NB4 (cell line): Measurements from ENCODE around the gene ZNF782.
"Not testable (repeated sequence)": the region's sequence is repeated elsewhere in the genome, so short reads cannot be mapped to it uniquely, and the experiment has no call there.

Source experiments
- DNase-seq: peaks from one replicate; pipeline ENCODE4 v3.0.0; 2010; ENCODE audit warnings: low read depth
- H3K4me3 ChIP-seq: one replicate; pipeline ENCODE4 v1.5.1; 2011; ENCODE audit warnings: mild to moderate bottlenecking, low read depth, low read length, moderate library complexity
- CTCF ChIP-seq: IDR thresholded peaks from one replicate; pipeline ENCODE4 v1.5.1; 2012; ENCODE audit warnings: low read depth, low read length
- MYC ChIP-seq: IDR thresholded peaks from 2 replicates; pipeline ENCODE4 v1.6.1; 2011; ENCODE audit warnings: low read depth, low read length
- POLR2A ChIP-seq: IDR thresholded peaks from 2 replicates; pipeline ENCODE4 v1.6.1; 2011; ENCODE audit warnings: mild to moderate bottlenecking; ENCODE audit not compliant: insufficient read length; ENCODE audit errors: extremely low read depth
- TF ChIP-seq, protein P1 (sequence below): IDR thresholded peaks from 2 replicates; pipeline ENCODE4 v1.6.1; 2011; ENCODE audit warnings: low read depth, low read length

The ZNF782 gene

GRCh38 chr9:96853781-96854650 is at the start of gene ZNF782:
ZNF782 (minus strand) TSS chr9:96854514; CDS start chr9:96851961, 2,553 bp downstream.
- H3K4me3 ChIP-seq: peak within 1 kb of the TSS; percentile 75
- peak; percentile 50 for TF ChIP-seq POLR2A
- no peak for TF ChIP-seq MYC
- TF ChIP-seq, protein P1, sequence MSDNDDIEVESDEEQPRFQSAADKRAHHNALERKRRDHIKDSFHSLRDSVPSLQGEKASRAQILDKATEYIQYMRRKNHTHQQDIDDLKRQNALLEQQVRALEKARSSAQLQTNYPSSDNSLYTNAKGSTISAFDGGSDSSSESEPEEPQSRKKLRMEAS: no peak
- no peak for TF ChIP-seq CTCF
- peak; percentile 92 for DNase-seq

GRCh38 chr9:96900010-96900409 is 45.7 kb upstream of the ZNF782 start:
- not testable (repeated sequence) for H3K4me3 ChIP-seq, DNase-seq

DNA sequence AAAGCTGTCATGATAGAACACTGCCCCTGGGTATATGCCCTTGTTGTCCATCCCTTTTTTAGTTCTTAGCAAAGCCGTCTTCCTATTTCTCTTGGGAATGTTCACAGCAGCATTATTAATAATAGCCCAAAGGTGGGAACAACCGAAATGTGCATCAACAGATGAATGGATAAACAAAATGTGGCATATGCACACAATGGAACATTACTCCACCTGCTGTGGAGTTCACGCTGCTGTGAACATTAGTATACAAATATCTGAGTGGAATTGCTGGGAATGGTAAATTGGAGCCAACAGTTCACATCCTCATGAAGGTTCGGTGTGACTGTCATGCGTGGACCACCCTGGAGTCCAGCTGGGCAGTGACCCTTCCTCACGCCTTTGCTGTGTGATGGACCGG is 37.8 kb upstream of the ZNF782 start:
- no peak overlapping the region for H3K4me3 ChIP-seq
- TF ChIP-seq POLR2A: no peak
- no peak for TF ChIP-seq CTCF
- TF ChIP-seq, protein P1: no peak
- TF ChIP-seq MYC: no peak
- DNase-seq: no peak

GRCh38 chr9:96888591-96888990 is 34.3 kb upstream of the ZNF782 start:
- no peak for DNase-seq
- no peak overlapping the region for H3K4me3 ChIP-seq
- TF ChIP-seq CTCF (no peak), MYC (no peak), POLR2A (no peak)
- TF ChIP-seq, protein P1: no peak

GRCh38 chr9:96885424-96885823 is 31.1 kb upstream of the ZNF782 start:
- TF ChIP-seq, protein P1: no peak
- TF ChIP-seq POLR2A (no peak), CTCF (no peak), MYC (no peak)
- no peak overlapping the region for H3K4me3 ChIP-seq
- no peak for DNase-seq

DNA sequence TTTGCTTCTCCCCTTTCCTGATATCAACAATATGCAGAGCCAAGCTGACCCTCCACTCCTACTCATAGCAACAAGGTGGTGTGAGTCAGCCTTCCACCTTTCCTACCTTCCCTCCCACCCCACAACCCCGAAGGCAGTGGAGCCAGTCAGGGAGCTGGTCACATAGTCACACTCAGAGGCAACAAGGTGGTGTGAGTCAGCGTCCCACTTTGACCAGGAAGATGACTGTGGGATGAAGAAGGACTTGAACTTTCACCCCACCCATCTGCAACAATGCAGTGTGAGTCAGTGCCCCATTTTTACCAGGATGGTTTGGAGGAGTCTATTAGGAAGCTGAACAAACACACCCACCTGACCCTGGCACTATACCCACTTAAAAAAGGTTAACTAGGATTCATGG is 30.1 kb upstream of the ZNF782 start:
- no peak for TF ChIP-seq POLR2A
- no peak for TF ChIP-seq MYC
- TF ChIP-seq, protein P1: no peak
- TF ChIP-seq CTCF: no peak

More for the DNA sequence above, 30.1 kb upstream of the ZNF782 start:
- H3K4me3 ChIP-seq: no peak overlapping the region
- DNase-seq: no peak
